ENCODE results near the gene FBLN5. TPM values are rescaled to one million over a fixed set of nuclear protein-coding genes. Genes with fewer than 3 reads are reported as not detected.

The FBLN5 gene
- total RNA-seq, 4 donors from 2014 or later, result 26.3 to 128 (median 44.5) TPM

DNA sequence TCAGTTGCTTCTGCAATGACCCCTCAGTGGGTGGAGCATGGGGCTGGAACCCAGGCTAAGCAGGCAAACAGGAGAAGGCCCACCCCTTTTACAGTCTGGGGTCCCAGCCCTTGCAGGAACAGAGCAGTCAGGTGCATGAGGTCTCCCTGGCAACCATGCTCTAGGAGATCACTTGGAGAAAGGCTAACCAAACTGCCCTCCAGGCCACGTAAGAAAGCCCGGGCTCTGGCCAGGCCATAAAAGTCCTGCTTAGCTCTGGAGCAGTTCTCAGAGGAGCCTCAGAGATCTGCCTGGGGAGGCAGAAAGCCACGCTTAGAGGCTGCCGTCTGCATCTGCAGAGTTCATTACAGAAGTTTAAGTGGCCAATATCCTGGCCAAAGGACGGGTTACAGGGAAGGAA, 65.1 kb downstream of the FBLN5 start:
- H3K4me3 ChIP-seq (ENCODE audit: low read depth, poor library complexity, severe bottlenecking), result no peak overlapping the region
- 73 to 75% methylated on average over 5 of the region's 5 CpGs for WGBS, 2 donors
- no peak for DNase-seq (ENCODE audit: low spot score in 2 of 2)
- intact Hi-C loops (cut with DNase I; ENCODE audit: low total_unique reads), result no loop called here
- TF ChIP-seq POLR2A (IDR thresholded peaks at IDR 0.05) (no peak), CTCF (IDR thresholded peaks at IDR 0.05) (no peak)

GRCh38 chr14:91879196-91879595, 68.3 kb downstream of the FBLN5 start:
- no peak overlapping the region for H3K4me3 ChIP-seq (ENCODE audit: low read depth, poor library complexity, severe bottlenecking)
- no peak for TF ChIP-seq CTCF (IDR thresholded peaks at IDR 0.05)
- no peak for TF ChIP-seq POLR2A (IDR thresholded peaks at IDR 0.05)
- intact Hi-C loops (cut with DNase I; ENCODE audit: low total_unique reads), result no loop called here
- DNase-seq (ENCODE audit: low spot score in 2 of 2), result no peak
- 70 to 71% methylated on average over 6 of the region's 6 CpGs for WGBS, 2 donors

DNA sequence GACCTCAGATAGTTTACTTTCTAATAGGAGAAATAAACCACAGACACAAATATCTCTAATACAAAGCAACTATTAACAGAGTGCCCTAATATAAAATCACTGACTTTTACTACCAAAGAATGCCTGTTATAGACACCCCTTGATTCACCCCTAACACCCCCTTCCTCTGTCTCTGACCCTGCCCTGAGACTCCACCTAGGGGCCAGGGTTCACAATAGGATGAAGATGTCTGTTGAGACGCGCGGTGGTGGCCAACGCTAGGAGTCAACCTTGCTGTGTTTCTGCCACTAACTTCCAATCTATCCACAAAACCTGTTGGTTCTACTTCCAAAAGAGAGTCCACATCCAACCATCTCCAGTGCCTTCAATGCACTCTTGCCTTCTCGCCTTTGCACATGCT, 69.2 kb downstream of the FBLN5 start:
- no peak for DNase-seq (ENCODE audit: low spot score in 2 of 2)
- intact Hi-C loops (cut with DNase I; ENCODE audit: low total_unique reads), result no loop called here
- TF ChIP-seq CTCF (IDR thresholded peaks at IDR 0.05) (no peak), POLR2A (IDR thresholded peaks at IDR 0.05) (no peak)
- H3K4me3 ChIP-seq (ENCODE audit: low read depth, poor library complexity, severe bottlenecking), result no peak overlapping the region
- WGBS, 2 donors, result 96 to 98% methylated on average over 5 of the region's 5 CpGs

DNA sequence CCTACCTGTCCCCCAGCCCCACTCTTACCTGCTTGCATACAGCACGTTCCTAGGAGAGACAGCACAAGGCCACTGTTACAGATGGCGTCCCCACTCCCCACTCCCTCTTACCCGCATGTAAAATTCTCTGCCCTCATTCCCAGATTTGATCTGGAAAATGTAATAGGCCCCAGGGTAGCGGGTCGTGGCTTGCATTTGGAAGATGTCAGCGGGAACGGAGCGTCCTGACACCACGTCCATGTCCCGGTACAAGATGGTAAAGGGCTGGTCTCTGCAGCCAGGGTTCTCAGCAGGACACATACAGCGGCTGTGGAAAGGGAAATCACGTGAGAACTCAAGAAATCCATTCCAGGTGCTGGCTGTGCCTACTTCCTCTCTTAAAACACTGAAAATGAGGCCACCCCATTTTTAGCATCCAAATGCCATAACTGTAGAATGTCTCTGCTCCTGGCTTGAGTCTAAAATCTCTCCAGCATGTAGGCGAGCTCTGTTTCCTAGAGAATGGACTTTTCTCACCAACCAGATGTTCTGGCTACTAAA, 70.0 kb downstream of the FBLN5 start:
- intact Hi-C loops (cut with DNase I; ENCODE audit: low total_unique reads), result no loop called here
- no peak overlapping the region for H3K4me3 ChIP-seq (ENCODE audit: low read depth, poor library complexity, severe bottlenecking)
- 70 to 75% methylated on average over 13 of the region's 13 CpGs for WGBS, 2 donors
- DNase-seq (ENCODE audit: low spot score in 2 of 2), result no peak
- TF ChIP-seq POLR2A (IDR thresholded peaks at IDR 0.05), result no peak
- TF ChIP-seq CTCF (IDR thresholded peaks at IDR 0.05), result no peak

DNA sequence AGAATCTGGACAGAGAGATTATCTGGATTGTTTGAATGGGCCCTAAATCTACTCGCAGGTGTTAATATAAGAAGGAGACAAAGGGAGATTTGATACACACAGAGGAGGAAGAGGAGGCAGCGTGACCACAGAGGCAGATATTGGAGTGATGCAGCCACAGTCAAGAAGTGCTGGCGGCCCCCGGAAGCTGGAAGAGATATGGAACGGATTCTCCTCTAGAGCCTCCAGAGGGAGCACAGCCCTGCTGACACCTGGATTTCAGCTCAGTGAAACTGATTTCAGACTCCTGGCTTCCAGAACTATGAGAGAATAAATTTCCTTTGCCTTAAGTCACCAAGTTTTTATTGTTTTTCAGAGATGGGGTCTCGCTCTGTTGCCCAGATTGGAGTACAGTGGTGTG, 71.0 kb downstream of the FBLN5 start:
- H3K4me3 ChIP-seq (ENCODE audit: low read depth, poor library complexity, severe bottlenecking), result no peak overlapping the region
- no peak for DNase-seq (ENCODE audit: low spot score in 2 of 2)
- TF ChIP-seq CTCF (IDR thresholded peaks at IDR 0.05) (no peak), POLR2A (IDR thresholded peaks at IDR 0.05) (no peak)
- intact Hi-C loops (cut with DNase I; ENCODE audit: low total_unique reads), result no loop called here
- WGBS, 2 donors, result 89 to 95% methylated on average over 6 of the region's 6 CpGs
